Testis (tissue), 2 donors: Measurements from ENCODE around the gene TAS2R1.

Experiments used
- POLR2A ChIP-seq: fragments of 450-650 bp; IDR thresholded peaks from one replicate; pipeline ENCODE4 v1.6.1; 2017; ENCODE audit warnings: antibody characterized with exemption, mild to moderate bottlenecking, moderate library complexity
- TF ChIP-seq, protein P1 (sequence below), 3 experiments: fragments of 450-650 bp in 2 of 3; fragments of 200-600 bp in 1 of 3; sonication (generic) in 1 of 3; IDR thresholded peaks; one replicate each; pipeline ENCODE4 v1.5.1; 2016 to 2019; ENCODE audit warnings: antibody characterized with exemption in 3 of 3, mild to moderate bottlenecking in 2 of 3, moderate library complexity in 1 of 3

DNA sequence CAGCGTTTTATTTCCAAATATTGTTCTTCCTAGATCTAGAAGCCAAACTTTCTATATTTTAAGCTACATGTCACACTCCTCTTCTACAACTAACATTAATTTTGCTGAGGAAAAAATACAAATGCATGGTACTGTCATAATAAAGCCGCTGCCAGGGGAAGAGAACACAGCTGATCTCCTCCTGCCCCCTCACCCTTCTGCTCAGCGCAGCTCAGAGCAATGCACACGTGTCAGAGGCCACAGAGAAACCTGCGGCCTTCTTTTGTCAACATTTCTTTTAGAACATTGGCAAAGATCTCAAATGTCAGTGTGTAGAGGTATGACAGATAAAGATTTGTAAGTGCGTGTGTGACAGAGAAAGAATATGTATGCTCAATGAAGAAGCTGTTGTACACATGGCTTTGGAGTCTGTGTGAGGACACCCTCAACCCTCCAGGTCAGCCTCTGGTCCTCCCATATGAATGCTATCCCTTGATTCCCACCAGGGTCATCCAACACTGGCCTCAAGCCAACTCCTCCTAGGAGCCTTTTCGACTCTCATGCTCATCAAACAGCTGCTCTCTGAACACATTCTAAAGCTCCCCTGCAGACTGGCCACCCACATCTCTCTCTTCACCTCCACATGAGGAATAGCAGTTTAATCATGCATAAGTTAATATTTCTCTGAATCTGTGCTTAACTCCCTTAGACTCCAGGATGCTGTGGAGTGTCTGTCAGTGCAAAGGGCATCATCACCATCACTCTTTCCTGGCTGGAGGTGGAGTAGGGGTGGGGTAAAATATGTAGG lies 40.9 kb downstream of the TAS2R1 start:
- TF ChIP-seq, protein P1, sequence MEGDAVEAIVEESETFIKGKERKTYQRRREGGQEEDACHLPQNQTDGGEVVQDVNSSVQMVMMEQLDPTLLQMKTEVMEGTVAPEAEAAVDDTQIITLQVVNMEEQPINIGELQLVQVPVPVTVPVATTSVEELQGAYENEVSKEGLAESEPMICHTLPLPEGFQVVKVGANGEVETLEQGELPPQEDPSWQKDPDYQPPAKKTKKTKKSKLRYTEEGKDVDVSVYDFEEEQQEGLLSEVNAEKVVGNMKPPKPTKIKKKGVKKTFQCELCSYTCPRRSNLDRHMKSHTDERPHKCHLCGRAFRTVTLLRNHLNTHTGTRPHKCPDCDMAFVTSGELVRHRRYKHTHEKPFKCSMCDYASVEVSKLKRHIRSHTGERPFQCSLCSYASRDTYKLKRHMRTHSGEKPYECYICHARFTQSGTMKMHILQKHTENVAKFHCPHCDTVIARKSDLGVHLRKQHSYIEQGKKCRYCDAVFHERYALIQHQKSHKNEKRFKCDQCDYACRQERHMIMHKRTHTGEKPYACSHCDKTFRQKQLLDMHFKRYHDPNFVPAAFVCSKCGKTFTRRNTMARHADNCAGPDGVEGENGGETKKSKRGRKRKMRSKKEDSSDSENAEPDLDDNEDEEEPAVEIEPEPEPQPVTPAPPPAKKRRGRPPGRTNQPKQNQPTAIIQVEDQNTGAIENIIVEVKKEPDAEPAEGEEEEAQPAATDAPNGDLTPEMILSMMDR (IDR thresholded peaks at IDR 0.05) = no peak
- TF ChIP-seq POLR2A = no peak
